Measurements from ENCODE around the gene DOCK4. TPM values are rescaled to one million over a fixed set of nuclear protein-coding genes. Genes with fewer than 3 reads are reported as not detected.

The DOCK4 gene
- total and polyA plus RNA-seq, 10 of the 15 experiments (the other 5 are each of a cell fraction or from before 2014, with no cell fraction given) = 0.03 to 0.73 (median 0.38) TPM

DNA sequence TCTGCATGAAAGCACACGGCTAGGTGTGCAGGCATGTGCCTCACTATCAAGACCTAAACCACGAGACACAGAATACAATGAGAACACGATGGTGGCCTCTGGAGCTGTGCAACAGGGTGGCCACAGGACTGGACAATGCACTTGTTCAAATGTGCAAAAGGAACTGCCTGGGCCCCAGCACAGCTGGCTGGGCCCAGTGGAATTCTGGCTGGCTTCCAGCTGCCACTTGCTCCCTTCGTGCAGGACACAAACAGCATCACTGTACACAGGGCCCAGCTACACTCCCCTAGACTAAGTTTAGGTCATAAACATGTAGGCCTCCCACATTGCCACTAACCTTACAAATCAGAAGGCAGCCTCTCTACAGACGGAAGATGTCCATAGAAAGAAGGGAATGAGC is 23.4 kb downstream of the DOCK4 start (continued):
- TF ChIP-seq, protein P1, sequence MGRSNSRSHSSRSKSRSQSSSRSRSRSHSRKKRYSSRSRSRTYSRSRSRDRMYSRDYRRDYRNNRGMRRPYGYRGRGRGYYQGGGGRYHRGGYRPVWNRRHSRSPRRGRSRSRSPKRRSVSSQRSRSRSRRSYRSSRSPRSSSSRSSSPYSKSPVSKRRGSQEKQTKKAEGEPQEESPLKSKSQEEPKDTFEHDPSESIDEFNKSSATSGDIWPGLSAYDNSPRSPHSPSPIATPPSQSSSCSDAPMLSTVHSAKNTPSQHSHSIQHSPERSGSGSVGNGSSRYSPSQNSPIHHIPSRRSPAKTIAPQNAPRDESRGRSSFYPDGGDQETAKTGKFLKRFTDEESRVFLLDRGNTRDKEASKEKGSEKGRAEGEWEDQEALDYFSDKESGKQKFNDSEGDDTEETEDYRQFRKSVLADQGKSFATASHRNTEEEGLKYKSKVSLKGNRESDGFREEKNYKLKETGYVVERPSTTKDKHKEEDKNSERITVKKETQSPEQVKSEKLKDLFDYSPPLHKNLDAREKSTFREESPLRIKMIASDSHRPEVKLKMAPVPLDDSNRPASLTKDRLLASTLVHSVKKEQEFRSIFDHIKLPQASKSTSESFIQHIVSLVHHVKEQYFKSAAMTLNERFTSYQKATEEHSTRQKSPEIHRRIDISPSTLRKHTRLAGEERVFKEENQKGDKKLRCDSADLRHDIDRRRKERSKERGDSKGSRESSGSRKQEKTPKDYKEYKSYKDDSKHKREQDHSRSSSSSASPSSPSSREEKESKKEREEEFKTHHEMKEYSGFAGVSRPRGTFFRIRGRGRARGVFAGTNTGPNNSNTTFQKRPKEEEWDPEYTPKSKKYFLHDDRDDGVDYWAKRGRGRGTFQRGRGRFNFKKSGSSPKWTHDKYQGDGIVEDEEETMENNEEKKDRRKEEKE (IDR thresholded peaks at IDR 0.05) = no peak
- TF ChIP-seq NR2C2 (IDR thresholded peaks at IDR 0.05; ENCODE audit: borderline replicate concordance, control insufficient read depth, insufficient read length, low read depth) (no peak), EZH2 (IDR thresholded peaks at IDR 0.05; ENCODE audit: borderline replicate concordance, control insufficient read depth, low read depth, low read length) (no peak), MXI1 (IDR thresholded peaks at IDR 0.05; ENCODE audit: low read depth, low read length) (no peak), SREBF2 (IDR thresholded peaks at IDR 0.05; ENCODE audit: low read length) (no peak), MYC (IDR thresholded peaks at IDR 0.05; ENCODE audit: insufficient read depth, insufficient read length, insufficient replicate concordance, low read length, severe bottlenecking) (no peak), NFYA (IDR thresholded peaks at IDR 0.05; ENCODE audit: borderline replicate concordance, low read depth, low read length) (no peak), TBL1XR1 (IDR thresholded peaks at IDR 0.05; ENCODE audit: low read depth, low read length) (no peak), SMARCA5 (IDR thresholded peaks at IDR 0.05) (no peak), TAF1 (IDR thresholded peaks at IDR 0.05; ENCODE audit: borderline replicate concordance, low read depth, low read length) (no peak), RBBP5 (conservative IDR thresholded peaks at IDR 0.05) (no peak)
- TF ChIP-seq, protein P2, sequence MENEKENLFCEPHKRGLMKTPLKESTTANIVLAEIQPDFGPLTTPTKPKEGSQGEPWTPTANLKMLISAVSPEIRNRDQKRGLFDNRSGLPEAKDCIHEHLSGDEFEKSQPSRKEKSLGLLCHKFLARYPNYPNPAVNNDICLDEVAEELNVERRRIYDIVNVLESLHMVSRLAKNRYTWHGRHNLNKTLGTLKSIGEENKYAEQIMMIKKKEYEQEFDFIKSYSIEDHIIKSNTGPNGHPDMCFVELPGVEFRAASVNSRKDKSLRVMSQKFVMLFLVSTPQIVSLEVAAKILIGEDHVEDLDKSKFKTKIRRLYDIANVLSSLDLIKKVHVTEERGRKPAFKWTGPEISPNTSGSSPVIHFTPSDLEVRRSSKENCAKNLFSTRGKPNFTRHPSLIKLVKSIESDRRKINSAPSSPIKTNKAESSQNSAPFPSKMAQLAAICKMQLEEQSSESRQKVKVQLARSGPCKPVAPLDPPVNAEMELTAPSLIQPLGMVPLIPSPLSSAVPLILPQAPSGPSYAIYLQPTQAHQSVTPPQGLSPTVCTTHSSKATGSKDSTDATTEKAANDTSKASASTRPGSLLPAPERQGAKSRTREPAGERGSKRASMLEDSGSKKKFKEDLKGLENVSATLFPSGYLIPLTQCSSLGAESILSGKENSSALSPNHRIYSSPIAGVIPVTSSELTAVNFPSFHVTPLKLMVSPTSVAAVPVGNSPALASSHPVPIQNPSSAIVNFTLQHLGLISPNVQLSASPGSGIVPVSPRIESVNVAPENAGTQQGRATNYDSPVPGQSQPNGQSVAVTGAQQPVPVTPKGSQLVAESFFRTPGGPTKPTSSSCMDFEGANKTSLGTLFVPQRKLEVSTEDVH (IDR thresholded peaks at IDR 0.05; ENCODE audit: low read depth, partially characterized antibody) = no peak
- TF ChIP-seq, protein P3, sequence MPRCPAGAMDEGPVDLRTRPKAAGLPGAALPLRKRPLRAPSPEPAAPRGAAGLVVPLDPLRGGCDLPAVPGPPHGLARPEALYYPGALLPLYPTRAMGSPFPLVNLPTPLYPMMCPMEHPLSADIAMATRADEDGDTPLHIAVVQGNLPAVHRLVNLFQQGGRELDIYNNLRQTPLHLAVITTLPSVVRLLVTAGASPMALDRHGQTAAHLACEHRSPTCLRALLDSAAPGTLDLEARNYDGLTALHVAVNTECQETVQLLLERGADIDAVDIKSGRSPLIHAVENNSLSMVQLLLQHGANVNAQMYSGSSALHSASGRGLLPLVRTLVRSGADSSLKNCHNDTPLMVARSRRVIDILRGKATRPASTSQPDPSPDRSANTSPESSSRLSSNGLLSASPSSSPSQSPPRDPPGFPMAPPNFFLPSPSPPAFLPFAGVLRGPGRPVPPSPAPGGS (IDR thresholded peaks at IDR 0.05; ENCODE audit: borderline replicate concordance, insufficient read depth, low read depth, low read length, poor library complexity, severe bottlenecking) = no peak
- TF ChIP-seq, protein P4, sequence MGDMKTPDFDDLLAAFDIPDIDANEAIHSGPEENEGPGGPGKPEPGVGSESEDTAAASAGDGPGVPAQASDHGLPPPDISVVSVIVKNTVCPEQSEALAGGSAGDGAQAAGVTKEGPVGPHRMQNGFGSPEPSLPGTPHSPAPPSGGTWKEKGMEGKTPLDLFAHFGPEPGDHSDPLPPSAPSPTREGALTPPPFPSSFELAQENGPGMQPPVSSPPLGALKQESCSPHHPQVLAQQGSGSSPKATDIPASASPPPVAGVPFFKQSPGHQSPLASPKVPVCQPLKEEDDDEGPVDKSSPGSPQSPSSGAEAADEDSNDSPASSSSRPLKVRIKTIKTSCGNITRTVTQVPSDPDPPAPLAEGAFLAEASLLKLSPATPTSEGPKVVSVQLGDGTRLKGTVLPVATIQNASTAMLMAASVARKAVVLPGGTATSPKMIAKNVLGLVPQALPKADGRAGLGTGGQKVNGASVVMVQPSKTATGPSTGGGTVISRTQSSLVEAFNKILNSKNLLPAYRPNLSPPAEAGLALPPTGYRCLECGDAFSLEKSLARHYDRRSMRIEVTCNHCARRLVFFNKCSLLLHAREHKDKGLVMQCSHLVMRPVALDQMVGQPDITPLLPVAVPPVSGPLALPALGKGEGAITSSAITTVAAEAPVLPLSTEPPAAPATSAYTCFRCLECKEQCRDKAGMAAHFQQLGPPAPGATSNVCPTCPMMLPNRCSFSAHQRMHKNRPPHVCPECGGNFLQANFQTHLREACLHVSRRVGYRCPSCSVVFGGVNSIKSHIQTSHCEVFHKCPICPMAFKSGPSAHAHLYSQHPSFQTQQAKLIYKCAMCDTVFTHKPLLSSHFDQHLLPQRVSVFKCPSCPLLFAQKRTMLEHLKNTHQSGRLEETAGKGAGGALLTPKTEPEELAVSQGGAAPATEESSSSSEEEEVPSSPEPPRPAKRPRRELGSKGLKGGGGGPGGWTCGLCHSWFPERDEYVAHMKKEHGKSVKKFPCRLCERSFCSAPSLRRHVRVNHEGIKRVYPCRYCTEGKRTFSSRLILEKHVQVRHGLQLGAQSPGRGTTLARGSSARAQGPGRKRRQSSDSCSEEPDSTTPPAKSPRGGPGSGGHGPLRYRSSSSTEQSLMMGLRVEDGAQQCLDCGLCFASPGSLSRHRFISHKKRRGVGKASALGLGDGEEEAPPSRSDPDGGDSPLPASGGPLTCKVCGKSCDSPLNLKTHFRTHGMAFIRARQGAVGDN (IDR thresholded peaks at IDR 0.05) = no peak
- TF ChIP-seq, protein P5, sequence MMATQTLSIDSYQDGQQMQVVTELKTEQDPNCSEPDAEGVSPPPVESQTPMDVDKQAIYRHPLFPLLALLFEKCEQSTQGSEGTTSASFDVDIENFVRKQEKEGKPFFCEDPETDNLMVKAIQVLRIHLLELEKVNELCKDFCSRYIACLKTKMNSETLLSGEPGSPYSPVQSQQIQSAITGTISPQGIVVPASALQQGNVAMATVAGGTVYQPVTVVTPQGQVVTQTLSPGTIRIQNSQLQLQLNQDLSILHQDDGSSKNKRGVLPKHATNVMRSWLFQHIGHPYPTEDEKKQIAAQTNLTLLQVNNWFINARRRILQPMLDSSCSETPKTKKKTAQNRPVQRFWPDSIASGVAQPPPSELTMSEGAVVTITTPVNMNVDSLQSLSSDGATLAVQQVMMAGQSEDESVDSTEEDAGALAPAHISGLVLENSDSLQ (IDR thresholded peaks at IDR 0.05) = no peak
